CD4-positive, alpha-beta T cell treated with Interleukin-17A for 4 hours (primary cell): ENCODE data around the gene NPNT.

Experiments used
- DNase-seq: peaks from one replicate; pipeline ENCODE4 v3.0.0-alpha.2; 2020; ENCODE audit warnings: mixed read lengths

NPNT gene

GRCh38 chr4:105917171-105917685 is 22.0 kb downstream of the NPNT start:
- DNase-seq = no peak

GRCh38 chr4:105921301-105921700 is 26.0 kb downstream of the NPNT start:
- DNase-seq = no peak

- DNase-seq = no peak
These were observed 28.4 kb downstream of the NPNT start for GRCh38 chr4:105923497-105924238.

GRCh38 chr4:105924341-105924740 is 29.1 kb downstream of the NPNT start:
- no peak for DNase-seq

- DNase-seq = no peak
These were observed 35.4 kb downstream of the NPNT start for GRCh38 chr4:105930698-105931097.

GRCh38 chr4:105933083-105933482 is 37.8 kb downstream of the NPNT start:
- no peak for DNase-seq

- DNase-seq = no peak
These were observed 39.1 kb downstream of the NPNT start for GRCh38 chr4:105934386-105934785.

GRCh38 chr4:105936901-105937300 is 41.6 kb downstream of the NPNT start:
- DNase-seq = no peak

GRCh38 chr4:105937759-105938158 is 42.5 kb downstream of the NPNT start:
- DNase-seq = no peak

- no peak for DNase-seq
These were observed 48.0 kb downstream of the NPNT start for GRCh38 chr4:105943234-105943633.

- DNase-seq = no peak
These were observed 49.3 kb downstream of the NPNT start for GRCh38 chr4:105944540-105944939.

- DNase-seq = no peak
These were observed 51.5 kb downstream of the NPNT start for GRCh38 chr4:105946771-105947170.

- no peak for DNase-seq
These were observed 55.4 kb downstream of the NPNT start for GRCh38 chr4:105950701-105951100.

- DNase-seq = no peak
These were observed 55.9 kb downstream of the NPNT start for GRCh38 chr4:105951198-105951597.

GRCh38 chr4:105952591-105952990 is 57.3 kb downstream of the NPNT start:
- DNase-seq = no peak

GRCh38 chr4:105956569-105956968 is 61.3 kb downstream of the NPNT start:
- DNase-seq = no peak

GRCh38 chr4:105957680-105958079 is 62.4 kb downstream of the NPNT start:
- no peak for DNase-seq

- no peak for DNase-seq
These were observed 68.5 kb downstream of the NPNT start for GRCh38 chr4:105963461-105964400.

GRCh38 chr4:105965183-105965800 is 70.0 kb downstream of the NPNT start:
- DNase-seq = no peak

GRCh38 chr4:105966051-105966450 is 70.8 kb downstream of the NPNT start:
- no peak for DNase-seq

GRCh38 chr4:105967058-105967658 is 71.9 kb downstream of the NPNT start:
- DNase-seq = no peak

GRCh38 chr4:105969575-105969974 is 74.3 kb downstream of the NPNT start:
- DNase-seq = no peak

GRCh38 chr4:105970371-105970770 is 75.1 kb downstream of the NPNT start:
- no peak for DNase-seq
